NB4 (cell line): Measurements from ENCODE around the gene PCDH17.

Experiments used
- CTCF ChIP-seq: IDR thresholded peaks from one replicate; pipeline ENCODE4 v1.5.1; 2012; ENCODE audit warnings: low read depth, low read length
- MYC ChIP-seq: IDR thresholded peaks from 2 replicates; pipeline ENCODE4 v1.6.1; 2011; ENCODE audit warnings: low read depth, low read length
- POLR2A ChIP-seq: IDR thresholded peaks from 2 replicates; pipeline ENCODE4 v1.6.1; 2011; ENCODE audit warnings: mild to moderate bottlenecking; ENCODE audit not compliant: insufficient read length; ENCODE audit errors: extremely low read depth

- no peak for TF ChIP-seq CTCF
- no peak for TF ChIP-seq POLR2A
- no peak for TF ChIP-seq MYC
These were observed 35.8 kb upstream of the PCDH17 start for GRCh38 chr13:57595775-57596174.
